ENCODE measurements around the gene POLE.

DNA sequence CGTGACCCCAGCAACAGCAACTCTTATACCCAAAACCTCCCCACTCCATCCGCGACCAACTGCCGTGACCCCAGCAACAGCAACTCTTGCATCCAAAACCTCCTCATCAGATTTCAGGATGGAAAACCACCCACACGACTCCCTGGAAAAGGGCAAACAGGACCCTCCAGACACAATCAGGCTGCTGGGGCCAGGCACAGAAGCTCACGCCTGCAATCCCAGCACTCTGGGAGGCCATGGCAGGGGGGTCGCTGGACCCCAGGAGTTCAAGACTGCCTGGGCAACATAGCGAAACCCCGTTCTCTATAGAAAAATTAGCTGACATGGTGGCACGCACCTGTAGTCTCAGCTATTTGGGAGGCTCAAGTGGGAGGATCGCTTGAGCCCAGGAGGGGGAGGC, 43.2 kb upstream of the POLE start:
- TF ChIP-seq, protein P1, sequence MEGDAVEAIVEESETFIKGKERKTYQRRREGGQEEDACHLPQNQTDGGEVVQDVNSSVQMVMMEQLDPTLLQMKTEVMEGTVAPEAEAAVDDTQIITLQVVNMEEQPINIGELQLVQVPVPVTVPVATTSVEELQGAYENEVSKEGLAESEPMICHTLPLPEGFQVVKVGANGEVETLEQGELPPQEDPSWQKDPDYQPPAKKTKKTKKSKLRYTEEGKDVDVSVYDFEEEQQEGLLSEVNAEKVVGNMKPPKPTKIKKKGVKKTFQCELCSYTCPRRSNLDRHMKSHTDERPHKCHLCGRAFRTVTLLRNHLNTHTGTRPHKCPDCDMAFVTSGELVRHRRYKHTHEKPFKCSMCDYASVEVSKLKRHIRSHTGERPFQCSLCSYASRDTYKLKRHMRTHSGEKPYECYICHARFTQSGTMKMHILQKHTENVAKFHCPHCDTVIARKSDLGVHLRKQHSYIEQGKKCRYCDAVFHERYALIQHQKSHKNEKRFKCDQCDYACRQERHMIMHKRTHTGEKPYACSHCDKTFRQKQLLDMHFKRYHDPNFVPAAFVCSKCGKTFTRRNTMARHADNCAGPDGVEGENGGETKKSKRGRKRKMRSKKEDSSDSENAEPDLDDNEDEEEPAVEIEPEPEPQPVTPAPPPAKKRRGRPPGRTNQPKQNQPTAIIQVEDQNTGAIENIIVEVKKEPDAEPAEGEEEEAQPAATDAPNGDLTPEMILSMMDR (IDR thresholded peaks at IDR 0.05): no peak
- no peak for TF ChIP-seq POLR2A (IDR thresholded peaks at IDR 0.05)

All from heart left ventricle (tissue), 13 donors.